ENCODE results near the gene PRPS2. TPM values are rescaled to one million over a fixed set of nuclear protein-coding genes. Genes with fewer than 3 reads are reported as not detected.

Gene PRPS2
- total RNA-seq, 4 donors from 2014 or later = 24.3 to 67.5 (median 32.5) TPM

- Histone ChIP-seq H3K36me3 (no peaks in the 10 kb centered on the region), H3K27ac (no peak overlapping the region), H3K4me3 (no peak overlapping the region), H3K9me3 (no peaks in the 10 kb centered on the region), H3K4me1 (no peaks in the 10 kb centered on the region), H3K27me3 (no peaks in the 10 kb centered on the region)
- TF ChIP-seq EP300 (IDR thresholded peaks at IDR 0.05; ENCODE audit: low read depth) (no peak), POLR2AphosphoS5 (IDR thresholded peaks at IDR 0.05) (no peak), POLR2A (IDR thresholded peaks at IDR 0.05) (no peak)
- TF ChIP-seq, protein P1, sequence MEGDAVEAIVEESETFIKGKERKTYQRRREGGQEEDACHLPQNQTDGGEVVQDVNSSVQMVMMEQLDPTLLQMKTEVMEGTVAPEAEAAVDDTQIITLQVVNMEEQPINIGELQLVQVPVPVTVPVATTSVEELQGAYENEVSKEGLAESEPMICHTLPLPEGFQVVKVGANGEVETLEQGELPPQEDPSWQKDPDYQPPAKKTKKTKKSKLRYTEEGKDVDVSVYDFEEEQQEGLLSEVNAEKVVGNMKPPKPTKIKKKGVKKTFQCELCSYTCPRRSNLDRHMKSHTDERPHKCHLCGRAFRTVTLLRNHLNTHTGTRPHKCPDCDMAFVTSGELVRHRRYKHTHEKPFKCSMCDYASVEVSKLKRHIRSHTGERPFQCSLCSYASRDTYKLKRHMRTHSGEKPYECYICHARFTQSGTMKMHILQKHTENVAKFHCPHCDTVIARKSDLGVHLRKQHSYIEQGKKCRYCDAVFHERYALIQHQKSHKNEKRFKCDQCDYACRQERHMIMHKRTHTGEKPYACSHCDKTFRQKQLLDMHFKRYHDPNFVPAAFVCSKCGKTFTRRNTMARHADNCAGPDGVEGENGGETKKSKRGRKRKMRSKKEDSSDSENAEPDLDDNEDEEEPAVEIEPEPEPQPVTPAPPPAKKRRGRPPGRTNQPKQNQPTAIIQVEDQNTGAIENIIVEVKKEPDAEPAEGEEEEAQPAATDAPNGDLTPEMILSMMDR (IDR thresholded peaks at IDR 0.05) = no peak
- in situ Hi-C loops (cut with MboI; ENCODE audit: low pct_ligation_motif_present in 1 of 4, low pct_unique_long_range_greater_than_20kb in 1 of 4, low sequenced_read_pairs in 3 of 4) (no loop called here), intact Hi-C loops (cut with DNase I; ENCODE audit: low total_unique reads) (no loop called here)
- DNase-seq = no peak
- 60 to 67% methylated on average over 1 to 6 of the region's 6 CpGs for WGBS, 2 donors (ENCODE audit: low coverage in 1 of 2)
These were observed 80.0 kb downstream of the PRPS2 start for GRCh38 chrX:12871257-12871656.

DNA sequence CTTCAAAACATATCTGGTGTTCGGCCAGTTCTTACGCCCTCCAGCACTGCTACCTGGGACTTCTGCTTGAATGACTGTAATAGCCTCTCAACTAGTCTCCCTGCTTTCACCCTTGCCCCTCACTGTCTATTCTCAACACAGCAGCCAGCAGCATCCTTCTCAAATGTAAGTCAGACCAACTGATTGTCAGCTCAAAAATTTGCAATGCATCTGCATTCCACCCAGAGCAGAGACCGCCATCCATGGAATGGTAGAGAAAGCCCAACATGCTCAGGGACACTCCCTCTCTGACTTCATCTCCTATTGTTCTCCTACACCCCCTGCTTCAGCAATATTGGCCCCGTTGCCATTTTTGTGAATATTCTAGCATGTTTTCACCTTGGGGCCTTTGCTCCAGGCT lies 81.5 kb downstream of the PRPS2 start:
- intact Hi-C loops (cut with DNase I; ENCODE audit: low total_unique reads) = no loop called here
- no peaks in the 10 kb centered on the region for H3K36me3 ChIP-seq
- no peaks in the 10 kb centered on the region for H3K27me3 ChIP-seq
- no peaks in the 10 kb centered on the region for H3K9me3 ChIP-seq
- no peak overlapping the region for H3K27ac ChIP-seq
- no peak overlapping the region for H3K4me3 ChIP-seq
- no peak for TF ChIP-seq POLR2AphosphoS5 (IDR thresholded peaks at IDR 0.05)
- TF ChIP-seq, protein P1 (IDR thresholded peaks at IDR 0.05) = no peak
- WGBS, 2 donors (ENCODE audit: low coverage in 1 of 2) = 91 to 100% methylated on average over 1 to 4 of the region's 4 CpGs
- H3K4me1 ChIP-seq = no peaks in the 10 kb centered on the region
- in situ Hi-C loops (cut with MboI; ENCODE audit: low pct_ligation_motif_present in 1 of 4, low pct_unique_long_range_greater_than_20kb in 1 of 4, low sequenced_read_pairs in 3 of 4) = no loop called here
- no peak for DNase-seq

Other genes with a start within 250 kb of the PRPS2 start
- under 1 TPM in 3 of 4 donors, not detected in 1; 0.27 to 0.95 (median 0.75) TPM for gene TLR7, start 75.7 kb downstream of the PRPS2 start, total RNA-seq
- gene TLR8, start 115.2 kb downstream of the PRPS2 start, total RNA-seq = 1 to 10 TPM in 1 of 4 donors, under 1 TPM in 2, not detected in 1; 0.37 to 1.3 (median 0.82) TPM
- gene TMSB4X, start 183.7 kb downstream of the PRPS2 start, total RNA-seq = 1,000 to 10,000 TPM in 3 of 4 donors, 100 to 1,000 TPM in 1; 680 to 4,578 (median 2,996) TPM

Data from transverse colon (tissue), 4 donors.